ENCODE measurements around the gene PSMC3. TPM values are rescaled to one million over a fixed set of nuclear protein-coding genes. Genes with fewer than 3 reads are reported as not detected.

Gene PSMC3
- polyA plus RNA-seq, 12 donors, result 114 to 200 (median 127) TPM; not detected in 1

GRCh38 chr11:47396049-47396320, 30.3 kb downstream of the PSMC3 start:
- DNase-seq, result no peak

DNA sequence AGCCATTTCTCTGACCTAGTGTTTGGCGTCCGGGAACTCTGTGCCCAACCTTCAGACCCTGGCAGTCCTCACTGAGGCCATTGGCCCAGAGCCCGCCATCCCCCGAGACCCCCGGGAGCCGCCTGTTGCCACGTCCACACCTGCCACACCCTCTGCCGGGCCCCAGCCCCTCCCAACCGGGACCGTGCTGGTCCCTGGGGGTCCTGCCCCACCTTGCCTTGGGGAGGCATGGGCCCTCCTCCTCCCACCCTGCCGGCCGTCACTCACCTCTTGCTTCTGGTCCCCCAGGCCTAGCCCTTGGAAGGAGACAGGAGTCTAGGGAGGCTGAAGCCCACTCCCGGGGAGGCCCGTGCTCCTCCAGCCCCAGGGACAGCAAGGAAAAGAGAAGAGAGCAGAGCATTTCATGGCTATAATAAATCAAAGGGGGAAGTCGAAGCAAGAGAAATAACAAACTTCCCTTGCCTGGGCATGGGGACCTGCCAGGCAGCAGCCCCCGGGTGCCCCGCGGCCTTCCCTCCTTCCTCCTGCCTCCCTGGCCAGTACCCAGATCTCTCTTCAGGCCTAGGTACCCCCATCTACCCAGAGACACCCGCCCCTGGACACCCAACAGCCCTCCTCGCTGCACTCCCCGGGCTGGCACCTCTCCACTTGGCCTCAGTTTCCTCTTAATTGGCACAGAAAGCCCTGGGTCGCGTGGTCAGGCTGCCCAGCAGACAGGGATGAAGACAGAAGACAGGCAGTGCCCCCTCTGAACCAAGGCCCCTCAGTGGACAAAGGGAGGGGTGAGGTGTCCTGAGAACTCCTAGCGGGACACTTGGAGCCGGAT, 30.8 kb downstream of the PSMC3 start:
- no peak for DNase-seq

DNA sequence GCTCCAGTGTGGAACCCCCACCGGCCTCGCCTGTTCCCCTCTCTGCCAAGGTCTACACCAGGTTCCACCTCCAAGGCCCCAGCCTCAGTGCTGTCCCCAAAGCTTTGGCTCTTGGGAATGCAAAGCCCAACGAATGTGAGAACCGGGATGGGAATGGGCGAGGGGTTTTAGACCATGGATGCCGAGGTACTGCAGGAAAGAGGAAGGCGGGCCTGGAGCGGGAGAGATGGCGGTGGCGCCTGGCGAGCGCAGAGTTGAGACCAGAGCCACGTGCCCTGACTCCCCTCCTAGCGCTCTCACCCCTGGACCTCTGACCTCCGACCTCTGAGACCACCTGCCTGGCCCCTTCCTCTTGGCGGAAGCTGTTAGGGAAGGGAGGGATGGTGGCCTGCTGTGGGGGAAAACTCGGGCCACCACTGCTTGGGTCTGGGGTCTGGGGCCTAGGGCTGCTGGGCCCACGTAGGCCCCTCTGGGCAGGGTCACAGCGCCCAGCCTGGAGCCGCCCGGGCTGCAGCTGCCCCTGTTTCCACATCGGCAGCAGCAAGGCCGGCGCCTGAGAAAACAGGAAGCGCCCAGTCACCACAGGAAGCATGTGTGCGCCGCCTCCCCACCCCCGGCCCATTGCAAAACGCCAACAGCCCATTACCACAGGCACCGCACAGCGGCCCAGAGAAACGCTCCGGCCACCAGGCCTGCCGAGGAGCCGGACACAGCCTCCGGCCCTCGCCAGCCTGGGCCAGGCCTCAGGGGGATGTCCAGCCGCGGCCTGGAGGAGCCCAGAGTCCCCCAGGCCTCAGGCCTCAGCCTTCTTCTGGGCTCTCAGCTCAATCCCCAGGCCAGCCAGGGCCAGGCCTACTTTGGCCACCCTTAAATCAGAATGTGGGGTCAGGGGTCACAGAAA, 31.7 kb downstream of the PSMC3 start:
- no peak for DNase-seq

- no peak for DNase-seq
These were observed 32.3 kb downstream of the PSMC3 start for GRCh38 chr11:47394050-47394321.

DNA sequence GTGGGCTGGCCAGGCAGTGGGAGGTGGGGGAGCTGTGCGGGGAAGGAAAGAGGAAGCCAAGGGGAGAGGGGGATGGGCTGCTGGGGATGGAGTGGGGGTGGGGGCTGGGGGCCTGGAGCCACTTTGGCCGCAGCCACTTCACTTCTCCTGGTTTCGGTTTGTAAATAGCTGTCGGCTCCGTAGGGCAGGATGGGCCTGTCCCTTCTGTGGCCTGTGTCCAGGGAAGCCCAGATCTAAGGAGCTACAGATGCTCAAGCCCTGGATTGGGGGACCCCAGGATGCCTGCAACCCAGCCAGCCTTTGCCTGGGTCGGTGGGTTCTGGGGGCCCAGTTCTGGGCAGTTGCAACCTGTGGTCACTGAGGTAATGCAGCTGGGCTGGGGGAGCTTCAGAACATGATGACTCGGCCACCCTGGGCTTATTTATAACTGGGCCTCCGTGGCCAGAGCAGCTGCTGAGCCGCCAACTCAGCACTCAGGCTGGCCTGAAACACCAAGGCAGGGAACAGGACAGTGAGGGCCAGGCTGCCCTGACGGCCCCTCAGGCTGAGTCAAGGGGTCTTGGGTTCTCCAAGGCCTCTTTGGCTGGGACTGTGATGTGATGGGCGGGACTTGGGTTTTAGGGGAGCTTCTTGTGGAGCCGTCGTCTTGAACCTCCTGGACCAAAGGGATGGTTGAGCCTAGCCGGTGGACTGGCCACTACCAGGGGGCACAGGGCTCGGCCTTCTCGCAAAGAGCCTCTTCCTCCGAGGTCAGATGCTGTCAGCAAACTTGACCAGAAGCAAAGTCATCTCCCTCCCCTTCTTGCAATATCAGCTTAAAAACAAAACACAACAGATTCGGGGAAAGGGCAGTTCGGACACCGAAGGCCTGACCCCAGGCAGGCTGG, 32.8 kb downstream of the PSMC3 start:
- no peak for DNase-seq

DNA sequence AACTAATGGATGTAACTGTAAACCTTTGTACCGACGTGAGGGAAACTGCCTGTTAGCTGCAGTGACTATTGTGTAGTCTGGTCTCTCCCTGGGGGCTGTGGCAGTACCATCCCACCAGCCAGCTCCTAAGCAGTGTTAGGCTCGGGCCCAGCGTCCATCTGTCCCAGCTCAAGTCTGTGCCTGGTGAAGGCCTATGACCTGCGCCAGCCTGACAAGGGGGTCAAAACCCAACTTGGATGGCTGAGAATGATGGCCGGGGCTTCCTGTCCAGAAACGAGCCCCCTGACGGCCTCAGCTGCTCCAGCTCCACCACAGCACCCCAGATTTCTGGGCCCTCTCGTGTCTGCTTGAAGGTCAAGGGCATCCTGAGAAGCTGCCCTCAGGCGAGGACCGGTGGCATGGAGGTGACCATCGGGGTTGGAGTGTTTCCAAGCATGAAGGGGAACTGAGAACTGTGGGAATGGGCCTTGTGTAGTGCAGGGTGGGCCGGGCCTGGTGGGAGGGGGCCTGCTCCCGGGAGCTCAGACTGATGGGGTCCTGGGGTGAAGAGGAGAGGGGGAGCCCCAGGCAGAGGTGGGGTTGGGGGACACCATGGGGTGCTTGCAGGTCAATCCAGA, 33.6 kb downstream of the PSMC3 start:
- no peak for DNase-seq

GRCh38 chr11:47391711-47392432, 34.4 kb downstream of the PSMC3 start:
- no peak for DNase-seq

GRCh38 chr11:47391077-47391583, 35.1 kb downstream of the PSMC3 start:
- no peak for DNase-seq

DNA sequence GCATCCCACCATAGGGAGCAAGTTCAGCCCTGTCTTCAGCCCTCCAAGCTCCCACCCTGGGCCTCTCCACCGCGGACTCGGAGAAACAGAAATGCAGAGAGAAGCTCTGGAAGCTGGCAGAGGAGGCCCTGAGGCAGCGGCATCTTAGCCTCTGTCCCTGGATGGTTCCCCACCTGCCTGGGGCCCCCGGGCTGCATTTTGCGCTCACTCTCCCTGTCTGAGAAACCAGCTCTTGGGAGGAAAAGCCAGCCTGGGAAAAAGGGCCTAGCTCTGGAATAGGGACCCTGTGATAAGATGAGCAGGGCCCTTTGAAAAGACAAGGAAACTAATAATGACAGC, 35.8 kb downstream of the PSMC3 start:
- no peak for DNase-seq

DNA sequence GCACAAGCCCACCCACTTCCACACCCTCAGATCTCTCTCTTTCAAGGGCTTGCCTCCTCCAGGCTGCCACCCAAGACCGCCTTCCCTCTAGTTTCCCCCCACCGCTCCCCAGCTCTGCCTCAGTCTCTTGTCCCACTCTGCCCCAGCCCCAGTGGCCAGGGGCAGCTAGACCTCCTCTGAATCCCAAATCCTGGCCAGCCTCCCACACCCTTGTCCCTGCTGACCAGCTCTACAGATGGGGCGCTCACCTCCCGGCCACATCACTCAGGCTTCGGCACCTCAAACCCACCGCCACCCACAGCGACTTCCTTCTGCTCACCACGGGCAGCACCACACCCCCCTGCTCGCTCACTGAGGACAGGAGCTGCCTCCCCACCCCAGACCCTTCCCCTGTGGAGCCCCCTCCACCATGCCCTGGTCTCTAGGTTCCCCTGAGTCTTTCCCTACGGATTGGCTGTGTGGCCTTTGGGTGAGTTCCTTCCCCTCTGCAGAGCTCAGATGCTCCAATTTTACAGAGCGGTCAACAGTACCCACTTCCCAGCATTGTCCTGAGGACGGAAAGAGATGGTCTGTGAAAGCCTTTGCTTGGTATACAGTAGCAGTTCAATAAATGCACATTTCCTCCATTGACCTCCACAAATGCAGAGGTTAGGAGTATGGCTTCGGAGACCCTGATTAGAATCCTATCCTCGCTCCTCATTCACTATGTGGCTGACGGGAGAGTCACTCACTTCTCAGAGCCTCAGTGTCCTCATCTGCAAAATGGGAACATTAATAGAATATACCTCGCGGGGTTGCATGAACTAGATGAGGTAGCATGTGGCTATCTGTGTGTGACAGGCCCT, 36.4 kb downstream of the PSMC3 start:
- no peak for DNase-seq

DNA sequence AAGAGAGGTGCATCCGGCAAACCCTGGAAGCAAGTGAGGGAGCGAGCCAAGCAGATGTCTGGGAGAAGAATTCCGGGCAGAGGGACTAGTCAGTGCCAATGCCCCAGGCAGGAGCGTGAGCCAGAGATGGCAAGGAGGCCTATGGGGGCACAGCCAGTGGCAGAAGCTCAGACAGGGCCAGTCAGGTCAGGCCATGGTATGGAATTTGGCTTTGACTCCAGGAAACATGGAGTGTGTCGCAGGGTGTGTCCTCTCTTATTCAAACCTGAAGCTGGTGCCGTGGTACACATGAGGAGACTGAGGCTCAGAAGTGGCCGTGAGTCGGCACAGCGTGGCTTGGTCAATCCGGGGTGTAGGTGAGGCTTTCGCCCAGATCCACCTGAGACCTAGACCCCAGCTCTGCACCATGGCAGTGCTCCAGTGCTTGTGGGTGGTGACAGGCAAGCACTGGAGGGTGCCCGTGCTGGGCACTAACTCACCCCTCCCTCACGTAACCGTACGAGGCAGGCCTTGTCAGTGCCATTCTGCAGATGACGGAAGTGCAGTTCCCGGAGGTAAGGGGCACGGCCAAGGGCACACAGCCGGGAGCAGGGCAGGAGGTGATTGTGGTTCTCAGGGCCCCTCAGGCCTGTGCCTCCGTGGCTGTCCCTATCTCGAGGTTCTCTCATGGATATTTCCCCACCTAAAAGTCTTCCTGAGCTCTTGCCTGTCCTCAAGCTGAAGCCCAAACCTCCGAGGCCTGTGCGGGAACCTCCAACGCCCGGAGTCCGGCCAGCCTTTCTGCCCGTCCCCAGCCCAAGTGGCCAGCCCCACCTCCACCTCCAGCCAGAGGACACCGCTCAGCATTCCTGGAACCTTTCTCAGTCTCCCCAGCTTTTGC, 37.3 kb downstream of the PSMC3 start:
- DNase-seq, result no peak

GRCh38 chr11:47387944-47388696, 38.1 kb downstream of the PSMC3 start:
- no peak for DNase-seq

GRCh38 chr11:47384498-47384897, 41.7 kb downstream of the PSMC3 start:
- DNase-seq, result no peak

- DNase-seq, result no peak
These were observed 43.2 kb downstream of the PSMC3 start for GRCh38 chr11:47383071-47383470.

DNA sequence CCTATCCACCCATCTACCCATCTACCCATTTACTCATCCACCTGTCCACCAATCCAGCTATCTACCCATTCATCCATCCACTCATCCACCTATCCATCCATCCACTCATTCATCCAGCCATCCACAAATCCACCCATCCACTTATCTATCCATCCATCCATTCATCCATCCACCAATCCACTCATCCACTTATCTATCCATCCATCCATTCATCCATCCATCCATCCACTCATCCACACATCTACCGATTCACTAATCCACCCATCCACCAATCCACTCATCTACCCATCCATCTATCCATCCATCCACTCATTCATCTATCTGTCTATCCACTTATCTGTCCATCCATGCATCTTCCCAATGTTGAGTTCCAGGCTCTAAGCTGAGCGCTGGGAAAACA, 46.2 kb downstream of the PSMC3 start:
- no peak for DNase-seq

DNA sequence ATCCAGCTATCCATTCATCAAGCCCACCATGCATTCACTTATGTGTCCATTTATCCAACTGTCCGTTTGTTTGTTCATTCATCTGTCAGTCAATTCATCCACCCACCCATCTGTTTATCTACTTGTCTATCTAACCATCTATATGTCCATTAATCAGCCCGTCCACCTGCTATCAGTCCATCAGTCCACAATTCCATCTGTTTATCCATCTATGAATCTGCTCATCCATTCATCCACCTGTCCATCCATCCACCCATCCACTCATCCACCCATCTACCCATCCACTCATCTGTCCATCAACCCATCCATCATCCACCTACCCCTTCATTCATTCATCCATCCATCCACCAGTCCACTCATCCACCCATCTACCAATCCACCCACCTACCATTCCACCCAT, 46.9 kb downstream of the PSMC3 start:
- DNase-seq, result no peak

- no peak for DNase-seq
These were observed 47.4 kb downstream of the PSMC3 start for GRCh38 chr11:47378836-47379170.

DNA sequence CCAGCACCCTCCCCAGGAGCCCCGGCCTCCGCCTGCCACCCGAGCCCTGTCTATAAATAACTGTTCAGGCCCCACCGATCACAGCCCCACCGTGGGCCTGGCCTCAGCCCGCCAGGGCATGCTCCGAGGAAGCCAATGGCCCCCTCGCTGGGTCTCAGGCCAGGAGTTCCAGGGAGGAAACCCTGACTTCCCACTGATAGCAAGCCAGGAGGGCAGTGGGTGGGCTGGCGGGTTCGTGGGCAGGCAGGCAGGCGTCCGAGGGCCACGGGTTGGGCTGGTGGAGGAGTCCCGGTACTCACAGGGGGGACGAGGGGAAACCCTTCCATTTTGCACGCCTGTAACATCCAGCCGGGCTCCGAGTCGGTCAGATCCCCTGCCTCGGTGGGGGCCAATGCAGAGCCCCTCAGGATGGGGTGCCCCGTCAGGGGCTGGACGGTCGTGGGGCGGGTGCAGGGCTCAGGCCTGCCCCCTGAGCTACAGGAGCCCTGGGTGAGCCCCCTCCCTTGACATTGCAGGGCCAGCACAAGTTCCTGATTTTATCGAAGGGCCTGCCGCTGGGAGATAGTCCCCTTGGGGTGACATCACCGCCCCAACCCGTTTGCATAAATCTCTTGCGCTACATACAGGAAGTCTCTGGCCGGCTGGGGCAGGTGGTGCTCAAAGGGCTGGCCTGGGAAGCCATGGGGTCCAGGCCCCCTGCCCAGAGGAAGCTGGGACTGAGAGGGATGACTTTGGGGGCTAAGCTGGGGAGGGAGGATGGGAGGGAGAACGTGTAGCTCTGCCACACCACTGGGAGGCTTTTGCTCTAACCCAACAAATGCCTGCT, 48.0 kb downstream of the PSMC3 start, which contains the start of gene SPI1:
SPI1 (minus strand) TSS at position 538 of the 826 bp plus-strand sequence; CDS start at position 344, 194 bp downstream.
- DNase-seq, result no peak
